Heart right ventricle (tissue), 16 donors: ENCODE measurements around the gene NOSIP. TPM values are rescaled to one million over a fixed set of nuclear protein-coding genes. Genes with fewer than 3 reads are reported as not detected.
A peak's percentile ranks its signal among the peaks of the same experiment; 100 is the strongest.

Experiments used
- ATAC-seq, 8 donors: fragments of 200-7000 bp; cut with Tn5 transposase; one replicate each; pipeline ENCODE4 v1.9.1; 2020; ENCODE audit warnings: mild to moderate bottlenecking in 8 of 8, moderate library complexity in 8 of 8, moderate number of reproducible peaks in 1 of 8
- DNase-seq, 2 donors: peaks; one replicate each; pipeline ENCODE4 v3.0.0-alpha.2; 2020
- H3K27ac ChIP-seq, 10 donors: fragments of 200-600 bp; sonication (generic) in 2 of 10; one replicate each; pipeline versions ENCODE4 v1.5.0 to v1.8.0; 2020 to 2022; ENCODE audit warnings: mild to moderate bottlenecking in 3 of 10
- H3K27me3 ChIP-seq, 7 donors: fragments of 200-600 bp; one replicate each; pipeline ENCODE4 v1.8.0; 2021 to 2022; ENCODE audit warnings: mild to moderate bottlenecking in 2 of 7
- H3K36me3 ChIP-seq, 9 donors: fragments of 200-600 bp; sonication (generic) in 1 of 9; one replicate each; pipeline versions ENCODE4 v1.5.0 to v1.8.0; 2020 to 2022; ENCODE audit warnings: mild to moderate bottlenecking in 2 of 9
- H3K4me1 ChIP-seq, 9 donors: fragments of 200-600 bp; sonication (generic) in 1 of 9; one replicate each; pipeline versions ENCODE4 v1.5.0 to v1.8.0; 2020 to 2022; ENCODE audit warnings: mild to moderate bottlenecking in 4 of 9
- H3K4me3 ChIP-seq, 10 donors: fragments of 200-600 bp; sonication (generic) in 2 of 10; one replicate each; pipeline versions ENCODE4 v1.5.0 to v1.8.0; 2020 to 2022; ENCODE audit warnings: mild to moderate bottlenecking in 7 of 10, moderate library complexity in 2 of 10
- H3K9me3 ChIP-seq, 11 donors: fragments of 200-600 bp in 10 of 11; sonication (generic) in 2 of 11; one replicate each; pipeline versions ENCODE4 v1.5.0 to v1.8.0; 2013 to 2022; ENCODE audit warnings: mild to moderate bottlenecking in 2 of 11, control low read depth in 1 of 11, moderate library complexity in 1 of 11
- WGBS, 2 donors: extraction: QIAGEN DNeasy Blood & Tissue Kit; methylation state at CpG; one replicate each; pipeline ENCODE4 v1.1.7; 2013; ENCODE audit warnings: inconsistent platforms in 1 of 2; 5-methylcytosine and 5-hydroxymethylcytosine counted together
- intact Hi-C, 10 donors: fragments of 100-400 bp; cut with DNase I; formaldehyde crosslinking; loops; one replicate each; pipeline versions ENCODE4 v1.11.1 to v1.14.2; 2022
- polyA plus RNA-seq, 2 donors: library from polyadenylated mRNA; stranded (reverse); fragments of 200-250 nt; gene quantifications; one replicate each; pipeline ENCODE4 v1.2.3, GENCODE V29; 2013
- total RNA-seq, 10 donors: library from RNA; stranded (reverse); fragmentation: NEBNext Ultra II Directional in 3 of 10; extraction: Animal tissue kit (Norgen Biotek cat#: 25700) in 3 of 10; gene quantifications; one replicate each; pipeline versions ENCODE4 v1.2.1 to v1.2.4, GENCODE V29; 2021 to 2023
- TF ChIP-seq, protein P1 (sequence below), 9 donors: fragments of 200-600 bp; sonication (generic) in 2 of 9; IDR thresholded peaks; one replicate each; pipeline versions ENCODE4 v1.5.0 to v1.8.0; 2021 to 2022; ENCODE audit warnings: antibody characterized with exemption in 9 of 9, mild to moderate bottlenecking in 5 of 9, moderate library complexity in 1 of 9
- donor health status: Arrhythmogenic right ventricular cardiomyopathy.
- donor health status: ischemic (EF 13 %, LVEDD 7.1; RV severe dilation, severe dysfunction).
- donor health status: healthy with polysubstance abuse.
- donor health status: DM: no; HTN: yes; CAD: no.
- donor health status: DM: no; HTN: no; CAD: no.
- donor health status: ischemic (EF 25% LVEDD 6.9; RV normal size, moderate dysfunction).
- donor health status: ischemic (EF 25% LVEDD 5.7; RV mildly dilated, moderate dysfunction).
- donor health status: healthy.
- donor health status: DM: yes; HTN: yes; CAD: no.
- donor health status: Ischemic cardiomyopathy.
- donor health status: ischemic (EF 35%, LVEDD 5.7; RV mildly dilated, moderate dysfunction).
- donor health status: nonischemic (EF 11% LVEDD 7.7; RV severe dilation, severe dysfunction).
- donor health status: DM: yes; HTN: yes; CAD: no.
- donor health status: PGD.
- donor health status: ischemic (EF 29% LVEDD 5.4; RV normal size, mild dysfunction).
- donor health status: nonischemic (EF 23%, LVEDD 6.1; RV moderate dilation, normal function).

Gene NOSIP
- total and polyA plus RNA-seq, 12 donors: 38.0 to 120 (median 46.6) TPM

DNA sequence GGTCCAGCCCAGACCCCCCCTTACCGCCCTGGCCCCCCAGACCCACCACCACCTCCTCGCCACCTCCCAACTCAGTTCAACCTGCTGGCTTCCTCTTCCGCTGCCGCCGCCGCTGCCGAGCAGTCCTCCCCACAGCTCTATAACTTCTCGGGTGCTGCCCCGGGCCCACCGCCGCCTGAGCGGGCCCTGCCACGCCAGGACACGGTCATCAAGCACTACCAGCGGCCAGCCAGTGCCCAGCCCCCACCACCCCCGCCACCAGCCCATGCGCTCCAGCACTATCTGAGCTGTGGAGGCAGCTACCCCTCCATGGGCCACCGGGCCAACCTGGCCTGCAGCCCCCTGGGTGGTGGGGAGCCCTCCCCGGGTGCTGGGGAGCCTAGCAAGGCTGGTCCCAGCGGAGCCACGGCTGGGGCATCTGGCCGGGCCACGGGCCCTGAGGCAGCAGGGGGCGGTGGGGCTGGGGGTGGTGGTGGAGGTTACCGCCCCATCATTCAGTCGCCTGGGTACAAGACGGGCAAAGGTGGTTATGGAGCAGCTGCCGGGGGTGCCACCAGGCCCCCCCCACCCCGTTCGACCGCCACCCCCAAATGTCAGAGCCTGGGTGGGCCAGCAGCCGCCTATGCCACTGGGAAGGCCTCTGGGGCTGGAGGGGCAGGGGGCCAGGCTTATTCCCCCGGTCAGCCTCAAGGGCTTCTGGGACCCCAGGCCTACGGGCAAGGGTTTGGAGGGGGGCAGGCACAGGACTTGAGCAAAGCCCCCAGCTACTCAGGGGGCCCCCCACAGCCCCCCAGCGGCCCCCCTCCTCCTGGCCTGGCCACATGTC, 14.8 kb upstream of the NOSIP start:
- no peak for DNase-seq
- H3K36me3 ChIP-seq: peaks cover 7 to 68% (median 37%) of the 10 kb centered on the region in 9 donors

DNA sequence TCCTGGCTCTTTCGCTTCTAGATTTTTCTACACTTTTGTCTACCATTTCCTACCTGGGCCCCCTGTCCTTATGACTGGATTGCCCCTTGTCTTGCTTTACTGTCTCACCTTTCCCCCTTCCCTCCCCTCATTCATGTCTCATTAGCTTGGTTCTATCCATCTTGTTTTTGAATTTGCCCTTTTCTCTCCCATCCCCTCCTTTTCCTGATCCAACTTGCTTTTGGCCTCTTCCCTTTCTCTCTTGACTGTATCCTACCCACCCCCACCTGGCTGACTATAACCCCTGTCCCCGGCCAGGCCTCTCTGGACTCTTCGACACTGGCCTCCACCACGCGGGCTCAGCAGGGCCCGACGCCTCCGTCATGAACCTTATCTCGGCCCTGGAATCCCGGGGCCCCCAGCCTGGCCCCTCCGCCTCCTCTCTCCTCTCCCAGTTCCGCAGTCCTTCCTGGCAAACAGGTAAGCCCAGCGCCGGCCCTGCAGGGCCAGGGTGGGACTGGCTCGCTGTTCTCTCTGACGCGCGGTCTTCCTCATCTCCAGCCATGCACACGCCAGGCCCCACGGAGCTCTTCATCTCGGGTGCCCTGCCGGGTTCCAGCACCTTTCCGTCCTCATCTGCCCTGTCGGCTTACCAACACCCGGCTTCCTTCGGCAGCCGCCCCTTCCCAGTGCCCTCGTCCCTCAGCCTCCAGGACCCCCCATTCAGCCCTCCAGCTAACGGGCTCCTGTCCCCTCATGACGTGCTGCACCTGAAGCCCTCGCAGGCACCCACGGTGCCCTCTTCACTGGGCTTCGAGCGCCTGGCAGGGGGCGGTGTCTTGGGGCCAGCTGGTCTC, 14.0 kb upstream of the NOSIP start:
- H3K4me3 ChIP-seq: no peak overlapping the region
- 75 to 85% methylated on average over 35 of the region's 35 CpGs for WGBS, 2 donors
- H3K9me3 ChIP-seq: no peaks in the 10 kb centered on the region
- DNase-seq: no peak
- H3K27ac ChIP-seq: peak overlapping the region in 4 of 10 donors; percentile 37 to 98 (median 84)
- intact Hi-C loops: loop anchor here in 7 of 10 donors (5.0 to 10.0 kb wide), 5 partner anchors 43 to 83 kb away; partner anchors contain the start of genes PRMT1 (in 3 of the 7), BCL2L12 (in 2 of the 7) and IRF3 (in 2 of the 7)
- TF ChIP-seq, protein P1, sequence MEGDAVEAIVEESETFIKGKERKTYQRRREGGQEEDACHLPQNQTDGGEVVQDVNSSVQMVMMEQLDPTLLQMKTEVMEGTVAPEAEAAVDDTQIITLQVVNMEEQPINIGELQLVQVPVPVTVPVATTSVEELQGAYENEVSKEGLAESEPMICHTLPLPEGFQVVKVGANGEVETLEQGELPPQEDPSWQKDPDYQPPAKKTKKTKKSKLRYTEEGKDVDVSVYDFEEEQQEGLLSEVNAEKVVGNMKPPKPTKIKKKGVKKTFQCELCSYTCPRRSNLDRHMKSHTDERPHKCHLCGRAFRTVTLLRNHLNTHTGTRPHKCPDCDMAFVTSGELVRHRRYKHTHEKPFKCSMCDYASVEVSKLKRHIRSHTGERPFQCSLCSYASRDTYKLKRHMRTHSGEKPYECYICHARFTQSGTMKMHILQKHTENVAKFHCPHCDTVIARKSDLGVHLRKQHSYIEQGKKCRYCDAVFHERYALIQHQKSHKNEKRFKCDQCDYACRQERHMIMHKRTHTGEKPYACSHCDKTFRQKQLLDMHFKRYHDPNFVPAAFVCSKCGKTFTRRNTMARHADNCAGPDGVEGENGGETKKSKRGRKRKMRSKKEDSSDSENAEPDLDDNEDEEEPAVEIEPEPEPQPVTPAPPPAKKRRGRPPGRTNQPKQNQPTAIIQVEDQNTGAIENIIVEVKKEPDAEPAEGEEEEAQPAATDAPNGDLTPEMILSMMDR (IDR thresholded peaks at IDR 0.05): no peak
- no peak for ATAC-seq
- H3K4me1 ChIP-seq: peaks cover 6 to 37% (median 22%) of the 10 kb centered on the region in 9 donors
- H3K27me3 ChIP-seq: no peaks in the 10 kb centered on the region
- peaks cover 7 to 60% (median 31%) of the 10 kb centered on the region in 9 donors for H3K36me3 ChIP-seq

More for the DNA sequence above, 14.8 kb upstream of the NOSIP start:
- Histone ChIP-seq H3K4me3 (no peak overlapping the region), H3K4me1 (peaks cover 6 to 31% (median 22%) of the 10 kb centered on the region in 9 donors), H3K27me3 (no peaks in the 10 kb centered on the region), H3K27ac (no peak overlapping the region), H3K9me3 (no peaks in the 10 kb centered on the region)
- TF ChIP-seq, protein P1 (IDR thresholded peaks at IDR 0.05): no peak
- WGBS, 2 donors: 92 to 93% methylated on average over 35 of the region's 35 CpGs
- ATAC-seq: no peak
- intact Hi-C loops: loop anchor here in 7 of 10 donors (5.0 to 10.0 kb wide), 5 partner anchors 42 to 82 kb away; partner anchors contain the start of genes PRMT1 (in 3 of the 7), BCL2L12 (in 2 of the 7) and IRF3 (in 2 of the 7)

DNA sequence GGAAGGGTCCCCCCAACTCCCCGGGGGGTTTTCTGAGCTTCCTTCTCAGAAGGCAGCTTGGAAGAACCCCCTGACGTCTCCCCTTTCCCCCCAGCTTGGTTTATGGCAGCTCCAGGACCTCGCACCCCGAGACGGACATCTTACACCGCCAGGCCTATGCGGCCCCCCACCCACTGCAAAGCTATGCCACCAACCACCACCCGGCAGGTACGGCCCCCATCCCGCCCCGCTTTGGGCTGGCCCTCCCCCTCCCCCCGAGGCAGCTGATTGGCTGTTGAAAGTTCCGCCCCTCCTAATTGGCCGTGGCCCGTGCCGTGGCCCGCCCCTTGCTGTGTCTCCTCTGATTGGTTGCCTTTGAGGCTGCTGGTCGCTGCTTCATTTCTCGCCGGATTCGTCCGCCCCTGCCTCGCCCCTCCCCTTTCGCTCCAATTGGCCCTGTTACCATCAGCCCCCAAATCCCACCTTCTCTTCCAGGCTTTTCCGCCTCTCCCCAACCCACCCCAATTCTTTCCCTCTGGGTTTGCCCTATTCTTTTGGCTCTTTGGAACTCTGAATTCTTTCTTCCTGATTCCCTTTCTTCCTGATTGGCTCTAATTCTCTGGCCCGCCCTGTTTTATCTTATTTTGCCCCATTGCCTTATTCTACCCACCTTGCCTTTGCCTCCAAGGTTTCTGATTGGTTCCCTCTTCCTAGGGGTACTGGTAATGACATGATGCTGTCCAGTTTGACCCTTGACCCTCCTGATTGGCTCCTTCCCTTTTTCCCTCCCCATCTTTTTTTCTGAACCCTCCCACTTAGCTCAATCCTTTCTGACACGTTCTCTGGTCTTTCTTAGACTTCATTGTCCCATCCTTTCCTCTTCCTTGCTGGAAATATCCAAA, 13.1 kb upstream of the NOSIP start:
- 12 to 19% methylated on average over 26 to 27 of the region's 27 CpGs for WGBS, 2 donors
- peak; percentile 92 to 95 for DNase-seq
- Histone ChIP-seq H3K27ac (peak overlapping the region in 9 of 10 donors; percentile 43 to 98 (median 91)), H3K4me3 (peak overlapping the region in 9 of 10 donors; percentile 73 to 89 (median 82)), H3K9me3 (no peaks in the 10 kb centered on the region), H3K36me3 (peaks cover 7 to 51% (median 25%) of the 10 kb centered on the region in 9 donors), H3K4me1 (peaks cover 6 to 37% (median 22%) of the 10 kb centered on the region in 9 donors), H3K27me3 (no peaks in the 10 kb centered on the region)
- TF ChIP-seq, protein P1 (IDR thresholded peaks at IDR 0.05): no peak
- intact Hi-C loops: loop anchor here in 7 of 10 donors (1.0 to 10.0 kb wide), 7 partner anchors 44 to 84 kb away; partner anchors contain the start of genes PRMT1 (in 3 of the 7), BCL2L12 (in 2 of the 7) and IRF3 (in 2 of the 7)
- ATAC-seq: peak; percentile 46 to 76 (median 66)
